ENCODE data around the gene LCN12.

LCN12 gene

GRCh38 chr9:136951541-136952320 is at the start of gene LCN12:
Gene LCN12 (plus strand): TSS chr9:136952273. CDS start chr9:136952328, 55 bp downstream.
- DNase-seq = no peak

GRCh38 chr9:136903041-136903554 is 49.0 kb upstream of the LCN12 start:
- no peak for DNase-seq

GRCh38 chr9:136906266-136906665 is 45.8 kb upstream of the LCN12 start:
- DNase-seq = no peak

GRCh38 chr9:136907011-136907914 is 44.8 kb upstream of the LCN12 start:
- no peak for DNase-seq

GRCh38 chr9:136910197-136910900 is 41.7 kb upstream of the LCN12 start:
- no peak for DNase-seq

- DNase-seq = no peak
Measured at GRCh38 chr9:136910901-136911245, 41.2 kb upstream of the LCN12 start.

GRCh38 chr9:136913701-136914438 is 38.2 kb upstream of the LCN12 start:
- no peak for DNase-seq

GRCh38 chr9:136915632-136916329 is 36.3 kb upstream of the LCN12 start:
- DNase-seq = no peak

- DNase-seq = no peak
Measured at GRCh38 chr9:136916330-136917184, 35.5 kb upstream of the LCN12 start.

- no peak for DNase-seq
Measured at GRCh38 chr9:136917902-136918301, 34.2 kb upstream of the LCN12 start.

- DNase-seq = no peak
Measured at GRCh38 chr9:136920069-136920468, 32.0 kb upstream of the LCN12 start.

GRCh38 chr9:136920734-136921231 is 31.3 kb upstream of the LCN12 start:
- no peak for DNase-seq

GRCh38 chr9:136921307-136921706 is 30.8 kb upstream of the LCN12 start:
- DNase-seq = no peak

- DNase-seq = no peak
Measured at GRCh38 chr9:136921718-136922117, 30.4 kb upstream of the LCN12 start.

GRCh38 chr9:136922540-136922939 is 29.5 kb upstream of the LCN12 start:
- DNase-seq = no peak

GRCh38 chr9:136923881-136924280 is 28.2 kb upstream of the LCN12 start:
- no peak for DNase-seq

GRCh38 chr9:136925414-136926153 is 26.5 kb upstream of the LCN12 start:
- DNase-seq = no peak

- DNase-seq = no peak
Measured at GRCh38 chr9:136926154-136926704, 25.8 kb upstream of the LCN12 start.

- no peak for DNase-seq
Measured at GRCh38 chr9:136926749-136927148, 25.3 kb upstream of the LCN12 start.
